HepG2 (cell line): ENCODE data around the gene HDGFL2. TPM values are rescaled to one million over a fixed set of nuclear protein-coding genes. Genes with fewer than 3 reads are reported as not detected.
A peak's percentile ranks its signal among the peaks of the same experiment; 100 is the strongest.

Source experiments
- ATM ChIP-seq: fragments of 450-650 bp; IDR thresholded peaks from 2 replicates; pipeline ENCODE4 v1.7.1; 2017; ENCODE audit warnings: mild to moderate bottlenecking, borderline replicate concordance
- CBFB ChIP-seq: sonication (generic); formaldehyde crosslinking; IDR thresholded peaks from 2 replicates; pipeline ENCODE4 v1.4.0; 2020; ENCODE audit warnings: missing genetic modification reagents
- CEBPG ChIP-seq: IDR thresholded peaks from 2 replicates; pipeline ENCODE4 v1.6.1; 2016
- HDAC1 ChIP-seq: sonication (generic); formaldehyde crosslinking; IDR thresholded peaks from 2 replicates; pipeline ENCODE4 v1.5.1; 2020; ENCODE audit warnings: mild to moderate bottlenecking, missing genetic modification reagents
- MLLT10 ChIP-seq: sonication (generic); formaldehyde crosslinking; IDR thresholded peaks from 2 replicates; pipeline ENCODE4 v1.4.0; 2020; ENCODE audit warnings: missing genetic modification reagents
- NR3C1 ChIP-seq: sonication (generic); formaldehyde crosslinking; IDR thresholded peaks from 2 replicates; pipeline ENCODE4 v1.4.0; 2020; ENCODE audit warnings: missing genetic modification reagents
- NRL ChIP-seq: sonication (generic); formaldehyde crosslinking; IDR thresholded peaks from 2 replicates; pipeline ENCODE4 v1.5.0; 2020; ENCODE audit warnings: missing genetic modification reagents, mild to moderate bottlenecking, moderate library complexity, borderline replicate concordance
- POLR2AphosphoS5 ChIP-seq: IDR thresholded peaks from 2 replicates; pipeline ENCODE4 v1.6.1; 2012; ENCODE audit warnings: low read depth, low read length
- PRDM15 ChIP-seq: sonication (generic); formaldehyde crosslinking; IDR thresholded peaks from 2 replicates; pipeline ENCODE4 v1.4.0; 2020; ENCODE audit warnings: missing genetic modification reagents
- PRMT3 ChIP-seq: sonication (generic); formaldehyde crosslinking; IDR thresholded peaks from 2 replicates; pipeline ENCODE4 v1.8.1; 2022; ENCODE audit warnings: low read depth, mild to moderate bottlenecking, moderate library complexity, missing genetic modification reagents, borderline replicate concordance
- RXRB ChIP-seq: IDR thresholded peaks from 2 replicates; pipeline ENCODE4 v1.6.1; 2016; ENCODE audit warnings: borderline replicate concordance, missing genetic modification reagents, missing compliant biosample characterization
- XRCC5 ChIP-seq: fragments of 200-400 bp; formaldehyde crosslinking; optimal IDR thresholded peaks from 2 replicates; pipeline ENCODE3; 2017; ENCODE audit warnings: mild to moderate bottlenecking, low read length
- ZBTB49 ChIP-seq: sonication (generic); formaldehyde crosslinking; IDR thresholded peaks from 2 replicates; pipeline ENCODE4 v1.4.0; 2020; ENCODE audit warnings: missing genetic modification reagents, borderline replicate concordance
- ZC3H13 ChIP-seq: sonication (generic); formaldehyde crosslinking; IDR thresholded peaks from 2 replicates; pipeline ENCODE4 v1.8.1; 2023; ENCODE audit warnings: mild to moderate bottlenecking, missing genetic modification reagents, moderate library complexity
- ZFX ChIP-seq: sonication (generic); formaldehyde crosslinking; IDR thresholded peaks from 2 replicates; pipeline ENCODE4 v1.4.0; 2020; ENCODE audit warnings: mild to moderate bottlenecking, low read depth, missing genetic modification reagents, moderate library complexity
- ZNF274 ChIP-seq: sonication (generic); formaldehyde crosslinking; IDR thresholded peaks from 2 replicates; pipeline ENCODE4 v1.5.1; 2020; ENCODE audit warnings: mild to moderate bottlenecking, missing genetic modification reagents
- ZNF451 ChIP-seq: sonication (generic); formaldehyde crosslinking; IDR thresholded peaks from 2 replicates; pipeline ENCODE4 v1.5.0; 2020; ENCODE audit warnings: mild to moderate bottlenecking, missing genetic modification reagents
- ZNF552 ChIP-seq: sonication (generic); formaldehyde crosslinking; IDR thresholded peaks from 2 replicates; pipeline ENCODE4 v1.9.0; 2022; ENCODE audit warnings: missing genetic modification reagents, mild to moderate bottlenecking, borderline replicate concordance
- ZNF577 ChIP-seq: sonication (generic); formaldehyde crosslinking; IDR thresholded peaks from 2 replicates; pipeline ENCODE4 v1.4.0; 2020; ENCODE audit warnings: mild to moderate bottlenecking, low read depth, missing genetic modification reagents, borderline replicate concordance
- ZNF589 ChIP-seq: sonication (generic); formaldehyde crosslinking; conservative IDR thresholded peaks from 2 replicates; pipeline ENCODE4 v1.8.0; 2022; ENCODE audit warnings: mild to moderate bottlenecking, moderate library complexity, missing genetic modification reagents
- ZNF660 ChIP-seq: sonication (generic); formaldehyde crosslinking; IDR thresholded peaks from 2 replicates; pipeline ENCODE4 v1.5.1; 2020; ENCODE audit warnings: mild to moderate bottlenecking, low read depth, missing genetic modification reagents, borderline replicate concordance
- polyA plus RNA-seq, 8 experiments: library from polyadenylated mRNA; depleted of rRNA in 3 of 8; stranded (reverse) in 7 of 8; unstranded in 1 of 8; fragments of >200 nt; fragmentation: Illumina TruSeq in 4 of 8; extraction: Trizol in 4 of 8; gene quantifications; 2 replicates each; pipeline versions ENCODE4 v1.2.1 to v1.2.3, GENCODE V29; 2011 to 2016; ENCODE audit warnings: low read depth in 4 of 8, missing spikeins in 1 of 8, mixed read lengths in 1 of 8; ENCODE audit not compliant: insufficient read depth in 1 of 8
- total RNA-seq, 5 experiments: library from RNA; depleted of rRNA; stranded (reverse); fragments of >200 nt; fragmentation: Illumina TruSeq; extraction: Trizol; gene quantifications; 2 replicates each; pipeline ENCODE4 v1.2.3, GENCODE V29; 2016; ENCODE audit warnings: low read depth in 1 of 5

HDGFL2 gene
- total and polyA plus RNA-seq, 2 of the 13 experiments (the other 11 are each of a cell fraction or from before 2014, with no cell fraction given) = 20.0 to 51.1 TPM

DNA sequence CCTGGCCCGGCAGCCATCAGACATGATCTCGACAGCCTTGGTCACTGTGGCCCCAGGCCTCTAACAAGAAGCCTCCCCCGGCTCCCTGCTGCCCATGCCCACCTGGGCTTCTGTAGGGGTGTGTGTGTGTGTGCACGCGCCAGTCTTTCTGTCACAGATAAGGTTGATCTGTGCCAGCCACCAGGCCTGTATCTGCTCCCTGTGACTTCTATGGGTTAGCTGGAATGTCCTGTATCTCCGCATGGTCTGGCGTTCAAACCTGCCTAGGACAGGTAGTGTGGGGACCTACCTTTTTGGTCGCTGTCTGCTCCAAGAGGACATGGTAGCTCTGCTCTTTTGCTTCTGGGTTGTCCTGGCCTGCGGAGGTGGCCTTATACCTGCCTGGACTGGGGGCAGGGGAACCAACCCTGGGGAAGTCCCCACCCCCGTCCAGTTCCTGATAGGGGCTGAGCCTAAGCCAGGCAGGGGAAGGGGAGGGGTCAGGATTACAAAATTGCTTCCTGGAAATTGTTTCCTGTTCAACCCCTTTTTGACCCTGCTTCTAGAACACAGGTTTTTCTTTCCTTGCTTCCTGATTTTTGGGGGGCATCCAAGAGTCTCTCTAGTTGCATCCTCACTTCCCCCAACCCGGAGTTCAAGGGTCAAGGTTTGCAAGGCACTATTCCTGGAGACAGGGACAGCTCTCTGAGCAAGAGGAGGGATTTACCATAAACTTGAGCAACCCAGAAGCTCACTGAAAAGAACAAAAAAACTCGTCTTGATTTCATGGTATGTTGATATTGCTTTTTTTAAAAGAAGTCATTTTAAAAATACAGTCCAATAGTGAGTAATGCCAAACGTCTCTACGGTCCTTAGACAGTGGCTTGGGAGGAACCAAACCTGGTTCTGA, 67.8 kb downstream of the HDGFL2 start, which contains the start of gene LRG1 (continued):
- TF ChIP-seq ATM (no peak), ZNF577 (CRISPR knock-in tag) (no peak), PRMT3 (peak; percentile 39; the same call in 1 of the 2 replicates), ZC3H13 (0 out of 2 replicates have a peak, but pooled peaks have one; percentile 74), POLR2AphosphoS5 (peak; percentile 96), CEBPG (peak; percentile 72), PRDM15 (peak; percentile 84; the same call in 1 of the 2 replicates), XRCC5 (no peak), ZNF589 (CRISPR knock-in tag) (no peak), NR3C1 (CRISPR knock-in tag) (no peak), ZNF552 (CRISPR knock-in tag) (no peak), MLLT10 (no peak), CBFB (CRISPR knock-in tag) (no peak), RXRB (CRISPR knock-in tag) (peak; percentile 81), ZNF274 (no peak), ZNF451 (peak; percentile 62; the same call in 1 of the 2 replicates), ZNF660 (CRISPR knock-in tag) (no peak), NRL (CRISPR knock-in tag) (no peak), HDAC1 (CRISPR knock-in tag) (no peak), ZBTB49 (CRISPR knock-in tag) (no peak), ZFX (CRISPR knock-in tag) (peak; percentile 84; the same call in 1 of the 2 replicates)
